Measurements from ENCODE around the gene CEP295NL. TPM values are rescaled to one million over a fixed set of nuclear protein-coding genes. Genes with fewer than 3 reads are reported as not detected.

Gene CEP295NL
- total and polyA plus RNA-seq, 2 of the 13 experiments (the other 11 are each of a cell fraction or from before 2014, with no cell fraction given), result not detected

DNA sequence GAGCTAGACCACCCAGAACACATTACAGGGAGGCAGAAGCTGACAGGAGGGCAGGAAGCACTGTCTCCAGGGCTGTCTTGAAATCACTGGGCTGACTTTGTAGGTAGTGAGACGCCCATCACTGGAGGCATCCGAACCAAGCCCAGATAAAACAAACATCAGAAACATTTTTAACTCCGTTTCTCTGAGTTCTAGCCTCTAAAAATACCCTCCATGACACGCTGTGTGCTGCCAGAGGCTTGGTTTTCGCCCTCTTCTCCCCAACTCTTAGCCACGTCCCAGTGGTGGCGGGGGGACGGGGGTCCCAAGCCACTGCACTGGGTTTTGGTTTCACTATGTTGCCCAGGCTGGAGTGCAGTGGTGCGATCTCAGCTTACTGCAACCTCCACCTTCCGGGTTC is 1.2 kb downstream of the CEP295NL start (continued):
- no peak for TF ChIP-seq EP300 (IDR thresholded peaks at IDR 0.05; ENCODE audit: low read depth in 2 of 2, low read length in 2 of 2)
- no peak for TF ChIP-seq EP300 (CRISPR knock-in tag; IDR thresholded peaks at IDR 0.05; ENCODE audit: borderline replicate concordance)
- TF ChIP-seq, protein P1, sequence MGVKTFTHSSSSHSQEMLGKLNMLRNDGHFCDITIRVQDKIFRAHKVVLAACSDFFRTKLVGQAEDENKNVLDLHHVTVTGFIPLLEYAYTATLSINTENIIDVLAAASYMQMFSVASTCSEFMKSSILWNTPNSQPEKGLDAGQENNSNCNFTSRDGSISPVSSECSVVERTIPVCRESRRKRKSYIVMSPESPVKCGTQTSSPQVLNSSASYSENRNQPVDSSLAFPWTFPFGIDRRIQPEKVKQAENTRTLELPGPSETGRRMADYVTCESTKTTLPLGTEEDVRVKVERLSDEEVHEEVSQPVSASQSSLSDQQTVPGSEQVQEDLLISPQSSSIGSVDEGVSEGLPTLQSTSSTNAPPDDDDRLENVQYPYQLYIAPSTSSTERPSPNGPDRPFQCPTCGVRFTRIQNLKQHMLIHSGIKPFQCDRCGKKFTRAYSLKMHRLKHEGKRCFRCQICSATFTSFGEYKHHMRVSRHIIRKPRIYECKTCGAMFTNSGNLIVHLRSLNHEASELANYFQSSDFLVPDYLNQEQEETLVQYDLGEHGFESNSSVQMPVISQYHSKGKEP (CRISPR knock-in tag; IDR thresholded peaks at IDR 0.05), result no peak
- no peak for TF ChIP-seq HNRNPK (IDR thresholded peaks at IDR 0.05; ENCODE audit: low read depth, low read length, poor library complexity, severe bottlenecking)
- no peak for TF ChIP-seq YEATS2 (CRISPR knock-in tag; IDR thresholded peaks at IDR 0.05; ENCODE audit: borderline replicate concordance)
- TF ChIP-seq, protein P2, sequence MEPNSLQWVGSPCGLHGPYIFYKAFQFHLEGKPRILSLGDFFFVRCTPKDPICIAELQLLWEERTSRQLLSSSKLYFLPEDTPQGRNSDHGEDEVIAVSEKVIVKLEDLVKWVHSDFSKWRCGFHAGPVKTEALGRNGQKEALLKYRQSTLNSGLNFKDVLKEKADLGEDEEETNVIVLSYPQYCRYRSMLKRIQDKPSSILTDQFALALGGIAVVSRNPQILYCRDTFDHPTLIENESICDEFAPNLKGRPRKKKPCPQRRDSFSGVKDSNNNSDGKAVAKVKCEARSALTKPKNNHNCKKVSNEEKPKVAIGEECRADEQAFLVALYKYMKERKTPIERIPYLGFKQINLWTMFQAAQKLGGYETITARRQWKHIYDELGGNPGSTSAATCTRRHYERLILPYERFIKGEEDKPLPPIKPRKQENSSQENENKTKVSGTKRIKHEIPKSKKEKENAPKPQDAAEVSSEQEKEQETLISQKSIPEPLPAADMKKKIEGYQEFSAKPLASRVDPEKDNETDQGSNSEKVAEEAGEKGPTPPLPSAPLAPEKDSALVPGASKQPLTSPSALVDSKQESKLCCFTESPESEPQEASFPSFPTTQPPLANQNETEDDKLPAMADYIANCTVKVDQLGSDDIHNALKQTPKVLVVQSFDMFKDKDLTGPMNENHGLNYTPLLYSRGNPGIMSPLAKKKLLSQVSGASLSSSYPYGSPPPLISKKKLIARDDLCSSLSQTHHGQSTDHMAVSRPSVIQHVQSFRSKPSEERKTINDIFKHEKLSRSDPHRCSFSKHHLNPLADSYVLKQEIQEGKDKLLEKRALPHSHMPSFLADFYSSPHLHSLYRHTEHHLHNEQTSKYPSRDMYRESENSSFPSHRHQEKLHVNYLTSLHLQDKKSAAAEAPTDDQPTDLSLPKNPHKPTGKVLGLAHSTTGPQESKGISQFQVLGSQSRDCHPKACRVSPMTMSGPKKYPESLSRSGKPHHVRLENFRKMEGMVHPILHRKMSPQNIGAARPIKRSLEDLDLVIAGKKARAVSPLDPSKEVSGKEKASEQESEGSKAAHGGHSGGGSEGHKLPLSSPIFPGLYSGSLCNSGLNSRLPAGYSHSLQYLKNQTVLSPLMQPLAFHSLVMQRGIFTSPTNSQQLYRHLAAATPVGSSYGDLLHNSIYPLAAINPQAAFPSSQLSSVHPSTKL (CRISPR knock-in tag; IDR thresholded peaks at IDR 0.05), result no peak
- no peak for TF ChIP-seq HOXA7 (CRISPR knock-in tag; IDR thresholded peaks at IDR 0.05)
- no peak for TF ChIP-seq ZNF775 (CRISPR knock-in tag; IDR thresholded peaks at IDR 0.05; ENCODE audit: borderline replicate concordance)
- TF ChIP-seq ZNF883 (CRISPR knock-in tag; IDR thresholded peaks at IDR 0.05; ENCODE audit: not compliant biosample characterization), result no peak

All from HepG2 (cell line).